Measurements from ENCODE around the gene TYRO3.

- no peak for TF ChIP-seq CTCF (IDR thresholded peaks at IDR 0.05)
- no peak for TF ChIP-seq POLR2A (IDR thresholded peaks at IDR 0.05)
Measured at GRCh38 chr15:41564960-41565502, 6.0 kb downstream of the TYRO3 start.
